ENCODE results near the gene TCP10L.

The TCP10L gene

DNA sequence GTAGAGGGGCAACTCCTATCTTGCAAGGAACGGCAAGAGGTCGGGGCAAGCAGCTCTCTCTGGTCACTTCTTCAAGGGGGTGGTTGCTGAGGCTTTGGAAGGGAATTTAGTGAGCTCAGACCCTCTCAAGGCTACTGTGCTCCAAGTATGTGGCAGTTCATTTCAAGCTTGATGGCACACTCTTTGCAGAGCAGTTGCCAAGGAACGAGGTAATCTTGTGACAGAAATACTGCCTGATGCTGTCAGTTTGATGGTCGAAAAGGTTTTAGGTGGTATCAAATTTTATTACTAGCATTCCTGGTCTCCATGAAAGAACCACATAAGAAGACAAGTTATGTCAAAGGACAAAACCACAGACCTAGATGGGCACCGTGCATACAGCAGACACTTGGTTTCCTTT lies 13.8 kb upstream of the TCP10L start:
- H3K4me3 ChIP-seq (ENCODE audit: low read depth, low read length): no peak overlapping the region
- TF ChIP-seq, protein P1, sequence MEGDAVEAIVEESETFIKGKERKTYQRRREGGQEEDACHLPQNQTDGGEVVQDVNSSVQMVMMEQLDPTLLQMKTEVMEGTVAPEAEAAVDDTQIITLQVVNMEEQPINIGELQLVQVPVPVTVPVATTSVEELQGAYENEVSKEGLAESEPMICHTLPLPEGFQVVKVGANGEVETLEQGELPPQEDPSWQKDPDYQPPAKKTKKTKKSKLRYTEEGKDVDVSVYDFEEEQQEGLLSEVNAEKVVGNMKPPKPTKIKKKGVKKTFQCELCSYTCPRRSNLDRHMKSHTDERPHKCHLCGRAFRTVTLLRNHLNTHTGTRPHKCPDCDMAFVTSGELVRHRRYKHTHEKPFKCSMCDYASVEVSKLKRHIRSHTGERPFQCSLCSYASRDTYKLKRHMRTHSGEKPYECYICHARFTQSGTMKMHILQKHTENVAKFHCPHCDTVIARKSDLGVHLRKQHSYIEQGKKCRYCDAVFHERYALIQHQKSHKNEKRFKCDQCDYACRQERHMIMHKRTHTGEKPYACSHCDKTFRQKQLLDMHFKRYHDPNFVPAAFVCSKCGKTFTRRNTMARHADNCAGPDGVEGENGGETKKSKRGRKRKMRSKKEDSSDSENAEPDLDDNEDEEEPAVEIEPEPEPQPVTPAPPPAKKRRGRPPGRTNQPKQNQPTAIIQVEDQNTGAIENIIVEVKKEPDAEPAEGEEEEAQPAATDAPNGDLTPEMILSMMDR (IDR thresholded peaks at IDR 0.05; ENCODE audit: borderline replicate concordance, insufficient read depth, low read depth, low read length): no peak

DNA sequence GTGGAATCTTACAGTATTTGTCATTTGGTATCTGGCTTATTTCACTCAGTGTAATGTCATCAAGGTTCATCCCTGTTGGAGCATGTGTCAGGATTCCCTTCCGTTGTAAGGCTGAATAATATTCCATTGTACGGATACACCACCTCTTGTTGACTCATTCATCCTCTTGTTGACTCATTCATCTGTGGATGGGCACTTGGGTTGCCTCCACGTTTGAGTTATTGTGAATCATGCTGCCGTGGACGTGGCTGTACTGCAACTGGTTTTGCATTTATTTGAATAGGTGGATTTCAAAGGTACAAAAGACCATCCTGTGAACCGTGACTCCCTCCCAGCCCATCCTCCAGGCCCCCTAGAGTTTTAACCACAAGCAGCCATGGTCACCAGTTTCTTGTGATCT lies 11.9 kb upstream of the TCP10L start:
- TF ChIP-seq, protein P1 (IDR thresholded peaks at IDR 0.05; ENCODE audit: borderline replicate concordance, insufficient read depth, low read depth, low read length): no peak
- no peak overlapping the region for H3K4me3 ChIP-seq (ENCODE audit: low read depth, low read length)

DNA sequence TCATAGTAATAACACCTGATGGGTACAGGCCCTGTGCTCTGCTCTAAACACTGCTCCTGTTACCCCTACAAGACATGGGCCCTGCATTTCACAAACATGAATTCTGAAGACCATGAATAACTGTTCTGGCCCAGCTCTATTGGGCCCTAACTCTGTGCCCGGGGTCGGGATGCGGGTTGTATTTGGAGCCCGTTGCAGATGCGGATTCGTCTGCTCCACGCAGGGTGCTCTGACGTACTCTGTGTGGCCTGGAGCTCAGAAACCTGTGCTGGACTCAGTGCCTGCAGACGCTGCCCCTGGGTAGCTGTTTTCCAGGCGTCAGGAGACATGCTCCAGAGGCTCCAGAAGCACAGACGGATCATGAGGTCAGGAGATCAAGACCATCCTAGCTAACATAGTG lies 10.1 kb upstream of the TCP10L start:
- TF ChIP-seq, protein P1 (IDR thresholded peaks at IDR 0.05; ENCODE audit: borderline replicate concordance, insufficient read depth, low read depth, low read length): no peak
- H3K4me3 ChIP-seq (ENCODE audit: low read depth, low read length): no peak overlapping the region

DNA sequence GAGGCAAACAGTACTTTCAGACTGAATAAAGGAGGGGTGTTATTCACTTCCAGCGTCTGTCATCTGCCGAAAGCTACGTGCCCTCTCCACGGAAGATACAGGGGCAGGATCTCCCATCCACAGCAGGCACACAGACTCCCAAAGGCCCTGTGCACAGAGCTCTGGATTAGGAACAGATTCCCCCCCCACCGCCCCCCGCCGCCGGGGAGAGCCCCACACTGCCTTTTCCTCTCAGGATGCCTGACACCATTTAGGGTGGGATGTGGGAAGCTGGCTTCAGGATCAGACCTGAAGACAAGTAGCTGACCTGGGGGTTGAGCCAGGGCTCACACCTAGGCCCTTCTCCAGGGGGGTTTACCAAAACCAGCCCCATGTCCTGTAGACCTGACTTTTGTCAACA lies 8.4 kb upstream of the TCP10L start:
- no peak overlapping the region for H3K4me3 ChIP-seq (ENCODE audit: low read depth, low read length)
- TF ChIP-seq, protein P1 (IDR thresholded peaks at IDR 0.05; ENCODE audit: borderline replicate concordance, insufficient read depth, low read depth, low read length): no peak

DNA sequence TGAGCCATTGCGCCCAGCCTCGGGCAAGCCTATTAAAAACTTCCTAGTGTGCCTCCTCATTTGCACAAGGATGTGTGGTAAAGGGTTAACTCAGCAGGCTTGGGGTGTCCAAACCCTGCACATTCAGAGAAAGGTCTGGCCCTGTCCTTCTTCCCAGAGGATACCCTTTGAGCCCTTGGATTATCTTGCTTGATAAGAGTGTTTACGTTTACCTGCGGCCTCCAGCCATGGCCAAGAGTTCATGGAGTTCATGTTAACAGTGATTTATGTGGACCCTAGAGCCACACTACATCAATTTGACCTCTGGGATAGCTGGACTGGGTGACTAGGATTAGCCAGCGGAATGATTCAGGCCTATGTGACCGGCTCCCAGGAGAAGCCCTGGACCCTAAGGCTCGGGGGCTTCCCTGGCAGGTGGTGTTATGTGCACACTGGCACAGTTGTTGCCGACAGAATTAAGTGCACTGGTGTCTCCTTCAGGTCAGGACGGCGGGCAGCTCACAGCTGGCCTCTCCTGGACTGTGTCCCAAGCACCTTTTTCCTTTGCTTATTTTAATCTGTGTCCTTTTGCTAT lies 7.7 kb upstream of the TCP10L start:
- TF ChIP-seq, protein P1 (IDR thresholded peaks at IDR 0.05; ENCODE audit: borderline replicate concordance, insufficient read depth, low read depth, low read length): no peak

DNA sequence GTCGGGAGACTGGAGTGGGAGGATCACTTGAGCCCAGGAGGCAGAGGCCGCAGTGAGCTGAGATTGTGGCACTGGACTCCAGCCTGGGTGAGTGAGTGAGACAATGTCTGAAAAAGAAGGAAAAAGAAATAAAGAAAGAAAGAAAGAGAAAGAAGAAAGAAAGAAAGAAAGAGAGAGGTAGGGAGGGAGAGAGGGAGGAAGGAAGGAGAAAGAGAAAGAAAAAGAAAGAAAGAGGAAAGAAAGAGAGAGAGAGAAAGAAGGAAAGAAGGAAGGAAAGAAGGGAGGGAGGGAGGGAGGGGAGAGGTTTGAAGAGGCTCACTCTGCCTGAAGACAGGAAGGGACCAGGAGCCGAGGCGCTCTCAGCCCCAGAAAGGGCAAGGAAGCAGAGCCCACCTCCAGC lies 4.8 kb upstream of the TCP10L start:
- H3K4me3 ChIP-seq (ENCODE audit: low read depth, low read length): no peak overlapping the region
- TF ChIP-seq, protein P1 (IDR thresholded peaks at IDR 0.05; ENCODE audit: borderline replicate concordance, insufficient read depth, low read depth, low read length): no peak

More for the DNA sequence above, 7.7 kb upstream of the TCP10L start:
- no peak overlapping the region for H3K4me3 ChIP-seq (ENCODE audit: low read depth, low read length)

DNA sequence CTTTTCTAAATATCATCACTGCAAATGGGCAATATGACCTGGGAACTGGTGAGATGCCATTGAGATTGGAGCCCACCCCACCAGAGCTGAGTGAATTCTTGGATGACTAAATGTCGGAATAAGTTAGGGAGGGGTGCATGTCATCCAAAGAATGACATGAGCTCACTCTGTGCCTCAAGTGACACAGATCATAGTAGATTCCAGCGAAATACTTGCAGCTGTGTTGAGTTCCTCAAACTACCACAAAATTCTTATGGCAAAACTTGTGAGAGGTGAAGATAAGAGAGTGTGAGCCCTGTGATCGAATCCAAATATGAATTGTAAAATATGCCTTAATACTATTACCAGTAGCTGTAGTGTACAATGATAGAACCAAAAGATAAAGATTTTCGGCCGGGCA lies 2.3 kb upstream of the TCP10L start:
- H3K4me3 ChIP-seq (ENCODE audit: low read depth, low read length): no peak overlapping the region
- TF ChIP-seq, protein P1 (IDR thresholded peaks at IDR 0.05; ENCODE audit: borderline replicate concordance, insufficient read depth, low read depth, low read length): no peak
